Brain microvascular endothelial cell (primary cell): ENCODE data around the gene GFAP.

ENCODE experiments used
- DNase-seq: peaks from one replicate; pipeline ENCODE4 v3.0.0-alpha.2; 2020
- H3K27ac ChIP-seq: fragments of 250-450 bp; sonication (Bioruptor Pico); 2 replicates; pipeline ENCODE4 v1.5.1; 2020; ENCODE audit warnings: mild to moderate bottlenecking, moderate library complexity
- H3K27me3 ChIP-seq: fragments of 250-450 bp; sonication (Bioruptor Pico); replicated peaks from 2 replicates; pipeline ENCODE4 v1.5.1; 2020; ENCODE audit warnings: mild to moderate bottlenecking
- H3K36me3 ChIP-seq: fragments of 250-450 bp; sonication (Bioruptor Pico); replicated peaks from 2 replicates; pipeline ENCODE4 v1.5.1; 2020; ENCODE audit warnings: mild to moderate bottlenecking
- H3K4me3 ChIP-seq: 2 replicates; pipeline ENCODE4 v1.5.1; 2011; ENCODE audit warnings: low read depth, mild to moderate bottlenecking, control low read depth, low read length, moderate library complexity
- CTCF ChIP-seq: IDR thresholded peaks from 2 replicates; pipeline ENCODE4 v1.5.1; 2011; ENCODE audit warnings: low read depth, mild to moderate bottlenecking, moderate library complexity, low read length, control low read depth, inconsistent platforms; ENCODE audit errors: missing control alignments
- in situ Hi-C: cut with HindIII; loops from 2 replicates; pipeline ENCODE4 v1.10.0; 2017; ENCODE audit warnings: low sequenced_read_pairs, low pct_ligation_motif_present

The GFAP gene

GRCh38 chr17:44928950-44929720, 13.8 kb upstream of the GFAP start:
- no peak for TF ChIP-seq CTCF
- H3K4me3 ChIP-seq = no peak overlapping the region
- no peaks in the 10 kb centered on the region for H3K36me3 ChIP-seq
- in situ Hi-C loops = no loop called here
- DNase-seq = no peak
- H3K27me3 ChIP-seq = no peaks in the 10 kb centered on the region
- H3K27ac ChIP-seq = no peak overlapping the region

GRCh38 chr17:44928136-44928535, 12.8 kb upstream of the GFAP start:
- DNase-seq = no peak
- Histone ChIP-seq H3K27me3 (no peaks in the 10 kb centered on the region), H3K36me3 (no peaks in the 10 kb centered on the region), H3K27ac (no peak overlapping the region), H3K4me3 (no peak overlapping the region)
- TF ChIP-seq CTCF = no peak
- in situ Hi-C loops = no loop called here

- Histone ChIP-seq H3K27me3 (no peaks in the 10 kb centered on the region), H3K36me3 (no peaks in the 10 kb centered on the region), H3K27ac (no peak overlapping the region), H3K4me3 (no peak overlapping the region)
- TF ChIP-seq CTCF = no peak
- in situ Hi-C loops = no loop called here
- DNase-seq = no peak
These were observed 12.4 kb upstream of the GFAP start for GRCh38 chr17:44927696-44928095.

- in situ Hi-C loops = no loop called here
- TF ChIP-seq CTCF = no peak
- H3K36me3 ChIP-seq = no peaks in the 10 kb centered on the region
These were observed 11.7 kb upstream of the GFAP start for GRCh38 chr17:44926821-44927525.

GRCh38 chr17:44925731-44926697, 10.7 kb upstream of the GFAP start:
- no peak overlapping the region for H3K27ac ChIP-seq
- no peaks in the 10 kb centered on the region for H3K27me3 ChIP-seq
- no peak overlapping the region for H3K4me3 ChIP-seq
- no peaks in the 10 kb centered on the region for H3K36me3 ChIP-seq
- in situ Hi-C loops = no loop called here
- no peak for DNase-seq
- TF ChIP-seq CTCF = no peak

More at GRCh38 chr17:44926821-44927525, 11.7 kb upstream of the GFAP start:
- DNase-seq = no peak
- Histone ChIP-seq H3K27ac (no peak overlapping the region), H3K27me3 (no peaks in the 10 kb centered on the region), H3K4me3 (no peak overlapping the region)
